KBM-7 (cell line): ENCODE results near the gene SNCAIP.
"Not testable (repeated sequence)": the region's sequence is repeated elsewhere in the genome, so short reads cannot be mapped to it uniquely, and the experiment has no call there.

Experiments used
- DNase-seq: peaks from one replicate; pipeline ENCODE4 v3.0.0-alpha.2; 2015
- in situ Hi-C: fragments of 300-500 bp; cut with MboI; formaldehyde crosslinking; loops from 2 replicates; pipeline ENCODE4 v1.14.3; 2020; ENCODE audit warnings: low sequenced_read_pairs, low pct_unique_long_range_greater_than_20kb, mixed read lengths

SNCAIP gene

GRCh38 chr5:122473138-122473843, 161.3 kb downstream of the SNCAIP start:
- DNase-seq = peak; percentile 41
- in situ Hi-C loops = no loop called here

GRCh38 chr5:122473941-122474340, 161.9 kb downstream of the SNCAIP start:
- DNase-seq = no peak
- in situ Hi-C loops = no loop called here

- no peak for DNase-seq
- in situ Hi-C loops = no loop called here
Observed at GRCh38 chr5:122478741-122479442, 166.9 kb downstream of the SNCAIP start.

GRCh38 chr5:122480146-122480545, 168.1 kb downstream of the SNCAIP start:
- DNase-seq = no peak
- in situ Hi-C loops = no loop called here

GRCh38 chr5:122484103-122484502, 172.1 kb downstream of the SNCAIP start:
- in situ Hi-C loops = no loop called here
- DNase-seq = no peak

- no peak for DNase-seq
- in situ Hi-C loops = no loop called here
Observed at GRCh38 chr5:122485226-122485625, 173.2 kb downstream of the SNCAIP start.

GRCh38 chr5:122486616-122487015, 174.6 kb downstream of the SNCAIP start:
- in situ Hi-C loops, DNase-seq: not testable (repeated sequence)

GRCh38 chr5:122490718-122491117, 178.7 kb downstream of the SNCAIP start:
- in situ Hi-C loops = no loop called here

GRCh38 chr5:122492675-122493074, 180.6 kb downstream of the SNCAIP start:
- in situ Hi-C loops = no loop called here
- DNase-seq = no peak

More at GRCh38 chr5:122490718-122491117, 178.7 kb downstream of the SNCAIP start:
- no peak for DNase-seq

GRCh38 chr5:122493091-122494021, 181.3 kb downstream of the SNCAIP start:
- DNase-seq = no peak
- in situ Hi-C loops = no loop called here

- no peak for DNase-seq
- in situ Hi-C loops = no loop called here
Observed at GRCh38 chr5:122494109-122494508, 182.1 kb downstream of the SNCAIP start.

GRCh38 chr5:122498163-122498562, 186.1 kb downstream of the SNCAIP start:
- in situ Hi-C loops = no loop called here
- no peak for DNase-seq

GRCh38 chr5:122499585-122499984, 187.5 kb downstream of the SNCAIP start:
- no peak for DNase-seq
- in situ Hi-C loops = no loop called here

GRCh38 chr5:122500245-122501088, 188.4 kb downstream of the SNCAIP start:
- in situ Hi-C loops = no loop called here
- DNase-seq = peak; percentile 46

- no peak for DNase-seq
- in situ Hi-C loops = no loop called here
Observed at GRCh38 chr5:122501089-122501435, 189.0 kb downstream of the SNCAIP start.

GRCh38 chr5:122507045-122507444, 195.0 kb downstream of the SNCAIP start:
- in situ Hi-C loops = no loop called here
- DNase-seq = no peak

GRCh38 chr5:122507581-122507980, 195.5 kb downstream of the SNCAIP start:
- in situ Hi-C loops = no loop called here
- DNase-seq = no peak

- in situ Hi-C loops = no loop called here
- DNase-seq = no peak
Observed at GRCh38 chr5:122508623-122509022, 196.6 kb downstream of the SNCAIP start.
